HG03521 (cell line): Measurements from ENCODE around the gene DCK.
"Not testable (repeated sequence)": the region's sequence is repeated elsewhere in the genome, so short reads cannot be mapped to it uniquely, and the experiment has no call there.

Experiments
- ATAC-seq: cut with Tn5 transposase; IDR thresholded peaks from one replicate; pipeline ENCODE4 v1.9.1; 2021; ENCODE audit warnings: mild to moderate bottlenecking, moderate library complexity; ENCODE audit not compliant: unreplicated experiment

The DCK gene

DNA sequence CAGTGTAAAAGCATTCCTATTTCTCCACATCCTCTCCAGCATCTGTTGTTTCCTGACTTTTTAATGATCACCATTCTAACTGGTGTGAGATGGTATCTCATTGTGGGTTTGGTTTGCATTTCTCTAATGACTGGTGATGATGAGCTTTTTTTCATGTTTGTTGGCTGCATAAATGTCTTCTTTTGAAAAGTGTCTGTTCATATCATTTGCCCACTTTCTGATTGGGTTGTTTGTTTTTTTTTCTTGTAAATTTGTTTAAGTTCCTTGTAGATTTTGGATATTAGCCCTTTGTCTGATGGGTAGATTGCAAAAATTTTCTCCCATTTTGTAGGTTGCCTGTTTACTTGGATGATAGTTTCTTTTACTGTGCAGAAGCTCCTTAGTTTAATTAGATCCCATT, 6.2 kb downstream of the DCK start:
- ATAC-seq, result not testable (repeated sequence)

DNA sequence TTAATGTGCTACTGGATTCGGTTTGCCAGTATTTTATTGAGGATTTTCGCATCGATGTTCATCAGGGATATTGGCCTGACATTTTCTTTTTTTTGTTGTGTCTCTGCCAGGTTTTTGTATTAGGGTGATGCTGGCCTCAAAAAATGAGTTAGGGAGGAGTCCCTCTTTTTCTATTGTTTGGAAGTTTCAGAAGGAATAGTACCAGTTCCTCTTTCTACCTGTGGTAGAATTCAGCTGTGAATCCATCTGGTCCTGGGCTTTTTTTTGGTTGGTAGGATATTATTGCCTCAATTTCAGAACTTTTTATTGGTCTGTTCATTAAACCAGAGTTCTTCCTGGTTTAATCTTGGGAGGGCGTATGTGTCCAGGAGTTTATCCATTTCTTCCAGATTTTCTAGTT, 7.9 kb downstream of the DCK start:
- not testable (repeated sequence) for ATAC-seq

- no peak for ATAC-seq
These were observed 10.9 kb downstream of the DCK start for GRCh38 chr4:71004281-71004851.

DNA sequence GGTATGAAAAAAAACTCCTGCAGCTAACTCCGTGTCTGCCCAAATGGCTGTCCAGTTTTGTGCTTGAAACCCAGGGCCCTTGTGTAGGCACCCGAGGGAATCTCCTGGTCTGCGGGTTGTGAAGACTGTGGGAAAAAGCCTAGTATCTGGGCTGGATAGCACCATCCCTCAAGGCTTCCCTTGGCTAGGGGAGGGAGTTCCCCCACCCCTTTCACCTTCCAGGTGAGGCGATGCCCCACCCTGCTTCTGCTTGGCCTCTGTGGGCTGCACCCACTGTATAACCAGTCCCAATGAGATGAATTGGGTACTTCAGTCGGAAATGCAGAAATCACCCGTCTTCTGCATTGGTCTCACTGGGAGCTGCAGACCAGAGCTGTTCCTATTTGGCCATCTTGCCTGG, 11.6 kb downstream of the DCK start:
- ATAC-seq, result not testable (repeated sequence)

- peak; percentile 87 for ATAC-seq
These were observed 12.9 kb downstream of the DCK start for GRCh38 chr4:71006203-71006907.

- no peak for ATAC-seq
These were observed 14.7 kb downstream of the DCK start for GRCh38 chr4:71008196-71008595.

- no peak for ATAC-seq
These were observed 15.6 kb downstream of the DCK start for GRCh38 chr4:71009086-71009485.

DNA sequence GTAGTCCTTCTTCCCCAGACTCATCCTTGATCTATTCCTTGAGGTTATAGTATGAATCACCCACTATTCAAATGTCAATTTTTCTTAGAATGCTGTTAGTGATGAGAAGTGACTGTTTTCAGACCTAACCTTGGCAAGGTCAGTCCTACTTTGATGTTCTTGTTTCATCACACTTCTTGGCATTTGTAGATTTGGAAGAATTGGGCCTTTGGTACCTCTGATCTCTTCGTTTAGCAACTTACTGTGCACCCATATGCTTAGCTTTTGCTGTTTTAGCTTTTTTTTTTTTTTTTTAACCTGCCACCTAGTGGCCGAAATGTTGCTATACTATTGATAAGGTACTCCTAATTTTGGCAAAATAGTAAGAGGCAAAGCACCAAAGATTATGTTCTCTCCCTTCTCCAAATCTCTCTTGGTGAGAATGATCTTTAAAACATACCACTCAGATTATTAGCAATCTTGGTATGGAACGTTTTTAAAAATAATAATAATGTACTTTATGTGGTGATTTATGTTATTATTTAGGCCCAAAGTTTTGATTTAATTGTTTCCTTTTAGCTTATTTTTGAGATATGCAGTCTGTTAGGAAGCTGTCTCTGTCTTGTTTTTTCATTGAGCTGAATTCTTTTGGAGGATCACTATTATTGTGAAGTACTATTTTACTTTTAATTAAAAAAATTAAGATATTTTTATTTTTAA, 16.6 kb downstream of the DCK start:
- ATAC-seq, result no peak

- no peak for ATAC-seq
These were observed 18.0 kb downstream of the DCK start for GRCh38 chr4:71011451-71011850.

GRCh38 chr4:71017391-71017790, 23.9 kb downstream of the DCK start:
- not testable (repeated sequence) for ATAC-seq

GRCh38 chr4:71020611-71021010, 27.2 kb downstream of the DCK start:
- no peak for ATAC-seq

- no peak for ATAC-seq
These were observed 32.2 kb downstream of the DCK start for GRCh38 chr4:71025654-71026053.

GRCh38 chr4:71026086-71026485, 32.6 kb downstream of the DCK start:
- no peak for ATAC-seq

- no peak for ATAC-seq
These were observed 34.2 kb downstream of the DCK start for GRCh38 chr4:71027611-71028010.

DNA sequence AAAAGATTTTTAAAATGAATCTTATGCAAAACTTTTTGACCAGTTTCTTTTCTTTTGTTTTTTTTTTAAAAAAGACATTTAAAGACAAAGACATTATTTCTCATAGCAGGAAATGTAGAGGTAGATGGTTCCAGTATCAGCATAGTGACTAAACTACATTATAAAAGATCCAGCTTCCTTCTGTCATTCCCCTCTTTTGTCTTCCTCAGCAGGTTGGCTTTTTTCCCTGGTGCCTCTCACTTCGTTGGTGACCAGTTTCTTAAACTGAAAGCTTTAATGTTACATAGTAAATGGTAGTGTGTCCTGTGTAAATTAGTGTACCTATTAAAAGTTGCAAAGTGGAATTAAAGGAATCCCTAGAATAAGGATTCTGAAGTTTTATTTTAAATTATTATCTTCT, 36.1 kb downstream of the DCK start:
- no peak for ATAC-seq

GRCh38 chr4:71032106-71032505, 38.7 kb downstream of the DCK start:
- not testable (repeated sequence) for ATAC-seq

DNA sequence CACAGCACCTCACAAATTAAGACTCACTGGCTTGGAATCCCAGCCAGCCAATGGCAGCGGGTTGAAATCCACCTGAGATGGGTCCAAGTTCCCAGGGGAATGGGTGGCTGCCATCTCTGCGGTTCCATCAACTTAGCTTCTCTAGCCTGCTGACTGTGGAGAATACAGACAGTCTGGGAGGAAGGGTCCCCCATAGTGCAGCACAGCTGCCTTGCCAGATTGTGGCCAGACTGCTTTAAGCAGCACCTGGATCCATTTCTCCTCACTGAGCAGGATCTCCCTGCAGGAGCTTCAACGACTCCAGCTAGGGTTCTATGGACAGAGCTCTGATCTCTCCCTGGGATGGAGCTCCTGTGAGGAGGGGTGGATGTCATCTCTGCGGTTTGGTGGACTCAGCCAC, 51.8 kb downstream of the DCK start:
- no peak for ATAC-seq

GRCh38 chr4:71049395-71049794, 55.9 kb downstream of the DCK start:
- no peak for ATAC-seq

DNA sequence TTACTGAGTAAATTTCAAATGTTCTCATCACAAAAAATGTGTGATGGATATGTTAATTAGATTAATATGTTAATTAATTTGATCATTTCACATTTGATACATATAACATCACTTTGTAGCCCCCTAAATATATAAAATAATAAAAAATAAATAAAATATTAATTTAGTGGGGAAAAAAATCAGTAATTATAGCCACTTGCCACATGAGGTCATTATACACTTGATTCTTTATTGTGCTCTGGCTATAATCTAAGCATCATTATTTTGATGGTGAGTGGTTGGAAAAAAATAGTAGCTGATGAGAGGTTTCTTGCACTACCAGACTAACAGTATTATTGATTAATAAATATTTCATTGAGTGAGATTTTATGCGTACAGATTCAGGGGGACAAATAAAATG, 57.4 kb downstream of the DCK start:
- no peak for ATAC-seq

- no peak for ATAC-seq
These were observed 58.6 kb downstream of the DCK start for GRCh38 chr4:71052034-71052433.

- no peak for ATAC-seq
These were observed 59.3 kb downstream of the DCK start for GRCh38 chr4:71052716-71053115.

- not testable (repeated sequence) for ATAC-seq
These were observed 60.2 kb downstream of the DCK start for GRCh38 chr4:71053613-71054012.
